K562 (cell line): Measurements from ENCODE around the gene CYB5RL. TPM values are rescaled to one million over a fixed set of nuclear protein-coding genes. Genes with fewer than 3 reads are reported as not detected.

Experiments used
- CBX1 ChIP-seq: sonication (generic); IDR thresholded peaks from 2 replicates; pipeline ENCODE4 v1.6.1; 2016; ENCODE audit warnings: antibody characterized with exemption, low read depth, mild to moderate bottlenecking
- EP400 ChIP-seq: fragments of 450-650 bp; IDR thresholded peaks from 2 replicates; pipeline ENCODE4 v1.6.1; 2017; ENCODE audit warnings: antibody characterized with exemption, mild to moderate bottlenecking, moderate library complexity
- FOXP4 ChIP-seq: sonication (generic); formaldehyde crosslinking; IDR thresholded peaks from 2 replicates; pipeline ENCODE4 v1.8.0; 2022; ENCODE audit warnings: mild to moderate bottlenecking, missing genetic modification reagents, borderline replicate concordance
- HBP1 ChIP-seq: fragments of 450-650 bp; formaldehyde crosslinking; IDR thresholded peaks from 2 replicates; pipeline ENCODE4 v1.4.0; 2022; ENCODE audit warnings: missing genetic modification characterization
- JUN ChIP-seq, 2 experiments: sonication (generic) in 1 of 2; formaldehyde crosslinking in 1 of 2; IDR thresholded peaks; 2 replicates each; pipeline versions ENCODE4 v1.6.1 to v1.8.0; 2012 to 2022; ENCODE audit warnings: borderline replicate concordance in 2 of 2, mild to moderate bottlenecking in 2 of 2, improper control_type of control experiment in 1 of 2, low read depth in 1 of 2, low read length in 1 of 2, missing genetic modification reagents in 1 of 2
- MITF ChIP-seq: IDR thresholded peaks from 2 replicates; pipeline ENCODE4 v1.6.1; 2014; ENCODE audit warnings: antibody characterized with exemption
- NCOR1 ChIP-seq: fragments of 450-650 bp; IDR thresholded peaks from 2 replicates; pipeline ENCODE4 v1.6.1; 2016; ENCODE audit warnings: mild to moderate bottlenecking, moderate library complexity
- PHF8 ChIP-seq: fragments of 200-600 bp; sonication (generic); IDR thresholded peaks from 2 replicates; pipeline ENCODE4 v1.6.1; 2012; ENCODE audit warnings: mixed run types, mild to moderate bottlenecking, inconsistent platforms, low read length, moderate library complexity, borderline replicate concordance
- SETDB1 ChIP-seq: IDR thresholded peaks from one replicate; pipeline ENCODE4 v1.6.1; 2012; ENCODE audit warnings: low read length, control low read depth, inconsistent platforms
- SP2 ChIP-seq: IDR thresholded peaks from 2 replicates; pipeline ENCODE4 v1.6.1; 2011; ENCODE audit warnings: mild to moderate bottlenecking, low read depth, low read length, moderate library complexity; ENCODE audit not compliant: poor library complexity, severe bottlenecking; ENCODE audit errors: extremely low read depth
- TFAM ChIP-seq: fragments of 250-450 bp; sonication (Bioruptor Pico); conservative IDR thresholded peaks from 2 replicates; pipeline ENCODE4 v1.5.0; 2021; ENCODE audit warnings: mild to moderate bottlenecking, moderate library complexity
- TRIM24 ChIP-seq, 2 experiments: fragments of 450-650 bp; IDR thresholded peaks; 2 replicates each; pipeline ENCODE4 v1.6.1; 2016
- YY1 ChIP-seq, 3 experiments: IDR thresholded peaks; 2 replicates each; pipeline ENCODE4 v1.6.1; 2011; ENCODE audit warnings: low read length in 2 of 3, mild to moderate bottlenecking in 2 of 3, moderate library complexity in 2 of 3, borderline replicate concordance in 1 of 3, control low read depth in 1 of 3, low read depth in 1 of 3; ENCODE audit not compliant: insufficient read depth in 3 of 3, insufficient replicate concordance in 2 of 3, control insufficient read depth in 1 of 3, insufficient read length in 1 of 3; ENCODE audit errors: extremely low read depth in 1 of 3
- ZBED1 ChIP-seq: IDR thresholded peaks from 2 replicates; pipeline ENCODE4 v1.6.1; 2014
- ZBTB17 ChIP-seq: fragments of 450-650 bp; formaldehyde crosslinking; IDR thresholded peaks from 2 replicates; pipeline ENCODE4 v1.4.0; 2020; ENCODE audit warnings: mild to moderate bottlenecking
- ZNF408 ChIP-seq: fragments of 250-450 bp; sonication (Bioruptor Pico); IDR thresholded peaks from 2 replicates; pipeline ENCODE4 v1.4.0; 2020; ENCODE audit warnings: low read depth, mild to moderate bottlenecking, moderate library complexity
- ZNF507 ChIP-seq: conservative IDR thresholded peaks from 2 replicates; pipeline ENCODE4 v1.6.1; 2017; ENCODE audit warnings: missing genetic modification characterization, missing compliant biosample characterization
- polyA plus RNA-seq, 8 experiments: library from polyadenylated mRNA; depleted of rRNA in 4 of 8; stranded (reverse) in 5 of 8; unstranded in 3 of 8; fragments of >200 nt; fragmentation: Nextera tagmentation in 2 of 8; fragmentation: Illumina TruSeq in 1 of 8; extraction: Ambion mirVana in 2 of 8; extraction: Trizol in 1 of 8; gene quantifications; 2 replicates each; pipeline versions ENCODE4 v1.2.1 to v1.2.3, GENCODE V29; 2011 to 2014; ENCODE audit warnings: inconsistent platforms in 1 of 8, missing spikeins in 1 of 8
- total RNA-seq, 7 experiments: library from RNA; depleted of rRNA in 6 of 7; stranded (reverse); fragments of >200 nt in 6 of 7; fragmentation: Illumina TruSeq in 2 of 7; extraction: Trizol in 2 of 7; gene quantifications; 2 replicates each; pipeline versions ENCODE4 v1.2.1 to v1.2.3, GENCODE V29; 2011 to 2021; ENCODE audit warnings: low replicate concordance in 1 of 7

CYB5RL gene
- total and polyA plus RNA-seq, 9 of the 15 experiments (the other 6 are each of a cell fraction or from before 2014, with no cell fraction given): 7.9 to 18.0 (median 11.2) TPM

- TF ChIP-seq FOXP4 (CRISPR knock-in tag): no peak
- TF ChIP-seq TFAM (CRISPR knock-in tag): no peak
- peak; percentile 23; the same call in 1 of the 2 replicates for TF ChIP-seq MITF
- peak; percentile 82 to 98 (median 94) for TF ChIP-seq YY1 (IDR thresholded peaks at IDR 0.05; ENCODE audit: borderline replicate concordance in 1 of 3, control insufficient read depth in 1 of 3, extremely low read depth in 1 of 3, insufficient read depth in 3 of 3, insufficient read length in 1 of 3, insufficient replicate concordance in 2 of 3, low read depth in 1 of 3, low read length in 2 of 3)
- peak; percentile 79 for TF ChIP-seq SP2
- peak; percentile 51; the same call in 1 of the 2 replicates for TF ChIP-seq CBX1
- 0 out of 2 replicates have a peak, but pooled peaks have one; percentile 17 for TF ChIP-seq ZBED1
- peak; percentile 92 for TF ChIP-seq EP400
- TF ChIP-seq PHF8: peak; percentile 98
- TF ChIP-seq ZNF507 (tag): no peak
- TF ChIP-seq TRIM24 (IDR thresholded peaks at IDR 0.05): no peak
- no peak for TF ChIP-seq HBP1 (CRISPR knock-in tag)
- no peak for TF ChIP-seq SETDB1
- TF ChIP-seq ZBTB17: 0 out of 2 replicates have a peak, but pooled peaks have one; percentile 47
- 0 out of 2 replicates have a peak, but pooled peaks have one; percentile 38 for TF ChIP-seq JUN (IDR thresholded peaks at IDR 0.05; ENCODE audit: borderline replicate concordance, low read depth, low read length)
- no peak for TF ChIP-seq JUN (CRISPR knock-in tag; IDR thresholded peaks at IDR 0.05; ENCODE audit: borderline replicate concordance)
- no peak for TF ChIP-seq NCOR1
- no peak for TF ChIP-seq ZNF408
Observed at GRCh38 chr1:54199765-54200518, at the start of gene CYB5RL, which contains the start of gene MRPL37 (continued).
